ENCODE measurements around the gene AP2A1. TPM values are rescaled to one million over a fixed set of nuclear protein-coding genes. Genes with fewer than 3 reads are reported as not detected.

Gene AP2A1
- total RNA-seq, 4 donors from 2014 or later, result 94.2 to 142 (median 131) TPM

GRCh38 chr19:49730166-49730565 lies 36.6 kb upstream of the AP2A1 start:
- DNase-seq, result no peak
- Histone ChIP-seq H3K27me3 (peaks cover 3 to 10% (median 5%) of the 10 kb centered on the region in 3 donors), H3K4me3 (no peak overlapping the region), H3K27ac (no peak overlapping the region), H3K9me3 (no peaks in the 10 kb centered on the region), H3K36me3 (no peaks in the 10 kb centered on the region), H3K4me1 (no peaks in the 10 kb centered on the region)
- TF ChIP-seq POLR2A (IDR thresholded peaks at IDR 0.05), result no peak
- TF ChIP-seq, protein P1, sequence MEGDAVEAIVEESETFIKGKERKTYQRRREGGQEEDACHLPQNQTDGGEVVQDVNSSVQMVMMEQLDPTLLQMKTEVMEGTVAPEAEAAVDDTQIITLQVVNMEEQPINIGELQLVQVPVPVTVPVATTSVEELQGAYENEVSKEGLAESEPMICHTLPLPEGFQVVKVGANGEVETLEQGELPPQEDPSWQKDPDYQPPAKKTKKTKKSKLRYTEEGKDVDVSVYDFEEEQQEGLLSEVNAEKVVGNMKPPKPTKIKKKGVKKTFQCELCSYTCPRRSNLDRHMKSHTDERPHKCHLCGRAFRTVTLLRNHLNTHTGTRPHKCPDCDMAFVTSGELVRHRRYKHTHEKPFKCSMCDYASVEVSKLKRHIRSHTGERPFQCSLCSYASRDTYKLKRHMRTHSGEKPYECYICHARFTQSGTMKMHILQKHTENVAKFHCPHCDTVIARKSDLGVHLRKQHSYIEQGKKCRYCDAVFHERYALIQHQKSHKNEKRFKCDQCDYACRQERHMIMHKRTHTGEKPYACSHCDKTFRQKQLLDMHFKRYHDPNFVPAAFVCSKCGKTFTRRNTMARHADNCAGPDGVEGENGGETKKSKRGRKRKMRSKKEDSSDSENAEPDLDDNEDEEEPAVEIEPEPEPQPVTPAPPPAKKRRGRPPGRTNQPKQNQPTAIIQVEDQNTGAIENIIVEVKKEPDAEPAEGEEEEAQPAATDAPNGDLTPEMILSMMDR (IDR thresholded peaks at IDR 0.05 in 4 of 5, conservative IDR thresholded peaks at IDR 0.05 in 1 of 5), result no peak
- no peak for ATAC-seq
- intact Hi-C loops (cut with DNase I; ENCODE audit: low total_unique reads), result no loop called here
- in situ Hi-C loops (cut with MboI; ENCODE audit: low sequenced_read_pairs in 4 of 4), result no loop called here

GRCh38 chr19:49738268-49738667 lies 28.5 kb upstream of the AP2A1 start:
- intact Hi-C loops (cut with DNase I; ENCODE audit: low total_unique reads), result no loop called here
- Histone ChIP-seq H3K36me3 (no peaks in the 10 kb centered on the region), H3K4me3 (no peak overlapping the region), H3K4me1 (no peaks in the 10 kb centered on the region), H3K27ac (no peak overlapping the region), H3K27me3 (no peaks in the 10 kb centered on the region), H3K9me3 (no peaks in the 10 kb centered on the region)
- ATAC-seq, result no peak
- in situ Hi-C loops (cut with MboI; ENCODE audit: low sequenced_read_pairs in 4 of 4), result no loop called here
- DNase-seq, result no peak
- TF ChIP-seq POLR2A (IDR thresholded peaks at IDR 0.05), result no peak
- TF ChIP-seq, protein P1 (IDR thresholded peaks at IDR 0.05 in 4 of 5, conservative IDR thresholded peaks at IDR 0.05 in 1 of 5), result no peak

DNA sequence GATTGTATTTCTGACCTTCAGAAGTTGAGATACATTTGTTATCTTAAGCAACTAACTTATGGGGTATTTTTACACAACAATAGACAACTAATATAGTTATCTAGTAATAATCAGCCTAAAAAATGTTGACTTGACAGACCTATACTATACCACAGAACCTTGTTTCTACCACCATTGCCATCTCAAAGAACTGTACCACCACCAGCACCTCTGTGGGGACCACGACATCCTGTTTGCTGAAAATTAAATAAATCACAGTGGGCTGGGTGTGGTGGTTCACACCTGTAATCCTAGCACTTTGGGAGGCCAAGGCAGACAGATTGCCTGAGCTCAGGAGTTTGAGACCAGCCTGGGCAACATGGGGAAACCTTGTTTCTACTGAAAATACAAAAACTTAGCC lies 27.7 kb upstream of the AP2A1 start:
- H3K4me3 ChIP-seq, result no peak overlapping the region
- H3K27me3 ChIP-seq, result no peaks in the 10 kb centered on the region
- DNase-seq (no peak), ATAC-seq (no peak)
- H3K9me3 ChIP-seq, result no peaks in the 10 kb centered on the region
- in situ Hi-C loops (cut with MboI; ENCODE audit: low sequenced_read_pairs in 4 of 4) (no loop called here), intact Hi-C loops (cut with DNase I; ENCODE audit: low total_unique reads) (no loop called here)
- H3K27ac ChIP-seq, result no peak overlapping the region
- no peaks in the 10 kb centered on the region for H3K36me3 ChIP-seq
- no peak for TF ChIP-seq POLR2A (IDR thresholded peaks at IDR 0.05)
- TF ChIP-seq, protein P1 (IDR thresholded peaks at IDR 0.05 in 4 of 5, conservative IDR thresholded peaks at IDR 0.05 in 1 of 5), result no peak
- no peaks in the 10 kb centered on the region for H3K4me1 ChIP-seq

DNA sequence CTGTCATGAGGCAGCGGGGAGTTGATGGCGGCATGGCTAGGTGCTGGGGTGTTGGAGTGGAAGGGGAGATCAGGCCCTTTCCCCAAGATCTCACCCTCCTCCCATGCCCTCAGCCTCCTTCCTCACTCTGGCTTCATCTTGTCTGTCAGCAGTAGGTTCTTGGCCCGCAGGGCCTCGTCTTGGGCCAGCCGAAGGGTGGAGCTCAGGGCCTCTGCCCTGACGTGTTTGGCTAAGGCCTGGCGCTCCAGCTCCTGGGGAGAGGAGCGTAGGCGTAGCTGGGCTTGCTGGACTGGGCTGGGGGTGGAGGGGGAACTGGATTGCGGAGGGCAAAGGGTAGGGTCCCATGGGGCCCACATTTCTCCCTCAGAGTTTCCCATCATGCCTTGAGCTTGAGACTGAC lies 26.9 kb upstream of the AP2A1 start:
- Histone ChIP-seq H3K36me3 (no peaks in the 10 kb centered on the region), H3K4me3 (no peak overlapping the region), H3K4me1 (no peaks in the 10 kb centered on the region), H3K27ac (no peak overlapping the region), H3K27me3 (no peaks in the 10 kb centered on the region), H3K9me3 (no peaks in the 10 kb centered on the region)
- no peak for DNase-seq
- ATAC-seq, result no peak
- in situ Hi-C loops (cut with MboI; ENCODE audit: low sequenced_read_pairs in 4 of 4), result no loop called here
- TF ChIP-seq POLR2A (IDR thresholded peaks at IDR 0.05), result no peak
- TF ChIP-seq, protein P1 (IDR thresholded peaks at IDR 0.05 in 4 of 5, conservative IDR thresholded peaks at IDR 0.05 in 1 of 5), result no peak
- intact Hi-C loops (cut with DNase I; ENCODE audit: low total_unique reads), result no loop called here

GRCh38 chr19:49741210-49741844 lies 25.5 kb upstream of the AP2A1 start:
- Histone ChIP-seq H3K27me3 (no peaks in the 10 kb centered on the region), H3K36me3 (no peaks in the 10 kb centered on the region), H3K27ac (no peak overlapping the region), H3K4me3 (no peak overlapping the region), H3K9me3 (no peaks in the 10 kb centered on the region), H3K4me1 (no peaks in the 10 kb centered on the region)
- DNase-seq (no peak), ATAC-seq (no peak)
- intact Hi-C loops (cut with DNase I; ENCODE audit: low total_unique reads), result no loop called here
- in situ Hi-C loops (cut with MboI; ENCODE audit: low sequenced_read_pairs in 4 of 4), result no loop called here
- no peak for TF ChIP-seq POLR2A (IDR thresholded peaks at IDR 0.05)
- TF ChIP-seq, protein P1 (IDR thresholded peaks at IDR 0.05 in 4 of 5, conservative IDR thresholded peaks at IDR 0.05 in 1 of 5), result no peak
